HG03457 (cell line): ENCODE measurements around the gene ZBED5.
A peak's percentile ranks its signal among the peaks of the same experiment; 100 is the strongest.
"Not testable (repeated sequence)": the region's sequence is repeated elsewhere in the genome, so short reads cannot be mapped to it uniquely, and the experiment has no call there.

Source experiments
- ATAC-seq: cut with Tn5 transposase; IDR thresholded peaks from one replicate; pipeline ENCODE4 v1.9.1; 2021; ENCODE audit warnings: moderate number of reproducible peaks; ENCODE audit not compliant: unreplicated experiment

ZBED5 gene

GRCh38 chr11:10857709-10858438, at the start of gene ZBED5:
Gene ZBED5 (minus strand): TSS chr11:10858053. CDS start chr11:10854945, 3,108 bp downstream.
- ATAC-seq: peak; percentile 89

DNA sequence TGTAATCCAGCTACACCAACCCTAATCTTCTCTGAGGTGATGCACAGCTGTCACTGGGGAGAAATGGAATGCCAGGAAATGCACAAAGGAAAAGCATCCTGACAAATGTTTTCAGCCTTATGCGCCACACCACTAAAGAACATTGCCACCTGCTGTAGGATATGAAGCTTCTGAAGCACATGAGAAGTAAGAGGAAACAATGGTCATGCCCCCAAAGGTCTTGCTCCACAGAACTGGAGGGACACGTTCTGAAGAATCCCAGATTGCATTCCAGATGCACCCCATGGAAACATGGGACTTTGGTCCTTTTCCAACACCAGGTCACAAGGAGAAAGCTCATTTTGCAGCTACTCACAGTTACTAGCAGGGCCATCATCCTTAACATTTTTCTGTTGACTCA, 48.7 kb upstream of the ZBED5 start:
- ATAC-seq: no peak

DNA sequence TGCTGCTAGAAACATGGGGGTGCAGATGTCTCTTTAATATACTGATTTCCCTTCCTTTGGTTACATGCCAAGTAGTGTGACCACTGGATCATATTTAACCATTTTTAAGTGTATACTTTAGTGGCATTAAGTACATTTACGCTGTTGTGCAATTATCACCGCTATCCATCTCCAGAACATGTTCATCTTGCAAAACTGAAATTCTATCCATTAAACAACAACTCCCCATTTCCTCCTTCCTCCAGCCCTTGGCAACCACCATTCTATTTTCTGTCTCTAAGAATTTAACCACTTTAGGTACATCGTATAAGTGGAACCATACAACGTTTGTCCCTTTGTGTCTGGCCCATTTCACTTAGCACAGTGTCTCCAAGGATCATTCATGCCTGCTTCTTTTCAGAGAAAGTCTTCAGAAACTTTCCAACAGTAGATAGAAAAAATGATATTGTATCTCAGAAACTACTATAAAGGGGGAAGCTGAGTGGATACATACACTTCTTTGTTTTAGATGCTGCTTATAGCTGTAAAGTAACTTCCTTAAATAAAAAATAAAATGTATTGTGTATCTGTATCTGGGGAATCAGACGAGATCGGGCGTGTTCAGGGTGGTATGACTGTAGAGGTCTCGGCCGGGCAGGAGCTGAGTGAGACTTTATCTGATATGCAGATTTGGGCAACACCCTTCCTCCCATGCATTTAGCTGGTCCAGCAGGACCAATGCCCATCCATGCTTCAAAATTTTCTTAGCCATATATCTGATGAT, 44.6 kb upstream of the ZBED5 start:
- no peak for ATAC-seq

- no peak for ATAC-seq
These were observed 43.0 kb upstream of the ZBED5 start for GRCh38 chr11:10900681-10901415.

- no peak for ATAC-seq
These were observed 41.4 kb upstream of the ZBED5 start for GRCh38 chr11:10899121-10899830.

GRCh38 chr11:10898763-10899025, 40.8 kb upstream of the ZBED5 start:
- ATAC-seq: no peak

- no peak for ATAC-seq
These were observed 40.3 kb upstream of the ZBED5 start for GRCh38 chr11:10898003-10898762.

DNA sequence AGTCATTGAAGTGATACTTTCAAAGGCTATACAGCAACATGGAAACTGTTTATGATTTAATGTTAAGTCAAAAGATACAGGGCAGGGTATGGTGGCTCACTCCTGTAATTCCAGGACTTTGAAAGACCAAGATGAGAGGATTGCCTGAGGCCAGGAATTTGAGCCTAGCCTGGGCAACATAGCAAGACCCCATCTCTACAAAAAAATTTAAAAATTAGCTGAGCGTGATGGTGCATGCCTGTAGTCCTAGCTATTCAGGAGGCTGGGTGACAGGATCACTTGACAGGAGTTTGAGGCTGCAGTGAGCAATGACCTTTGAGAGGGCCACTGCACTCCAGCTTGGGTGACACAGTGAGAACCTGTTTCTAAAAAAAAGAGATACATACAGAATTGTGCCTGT, 39.3 kb upstream of the ZBED5 start:
- no peak for ATAC-seq

DNA sequence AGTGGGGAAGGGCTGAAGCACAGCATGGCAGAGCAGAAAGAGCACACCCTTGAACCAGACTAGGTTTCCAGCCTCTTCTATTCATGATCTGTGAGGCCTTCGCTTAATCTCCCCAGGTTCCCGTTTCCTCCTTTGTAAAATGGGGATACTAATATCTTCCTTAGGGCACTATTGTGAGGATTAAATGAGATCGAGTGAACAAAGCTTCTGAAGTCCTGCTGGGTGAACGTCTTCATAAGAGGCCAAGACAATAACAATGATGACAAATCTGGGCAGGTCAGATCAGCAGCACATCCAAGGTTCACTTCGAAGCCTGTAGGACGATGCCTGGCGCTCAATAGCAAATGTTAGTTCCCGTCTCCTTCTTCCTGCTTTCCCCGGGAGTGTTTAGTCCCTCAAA, 38.6 kb upstream of the ZBED5 start:
- no peak for ATAC-seq

GRCh38 chr11:10895285-10895684, 37.4 kb upstream of the ZBED5 start:
- ATAC-seq: no peak

- ATAC-seq: no peak
These were observed 36.8 kb upstream of the ZBED5 start for GRCh38 chr11:10894666-10895065.

- ATAC-seq: no peak
These were observed 35.9 kb upstream of the ZBED5 start for GRCh38 chr11:10893714-10894151.

DNA sequence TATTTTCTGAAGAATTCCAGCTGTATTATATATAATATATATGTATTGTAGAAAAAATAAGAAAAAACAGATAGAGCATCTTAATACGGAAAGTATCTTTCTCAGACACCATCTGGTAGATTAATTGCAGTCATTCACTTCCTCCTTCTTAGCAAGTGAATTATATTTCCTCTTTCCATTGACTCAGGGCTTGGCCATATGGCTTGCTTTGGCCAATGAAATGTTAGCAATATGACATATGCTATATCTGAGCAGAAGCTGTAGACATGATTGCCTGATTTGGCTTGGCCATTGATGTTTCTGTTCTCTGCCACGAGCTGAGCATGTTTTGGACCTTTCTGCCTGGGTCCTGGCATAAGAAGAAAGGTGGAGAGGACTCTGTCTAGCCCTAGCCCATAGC, 34.4 kb upstream of the ZBED5 start:
- no peak for ATAC-seq

DNA sequence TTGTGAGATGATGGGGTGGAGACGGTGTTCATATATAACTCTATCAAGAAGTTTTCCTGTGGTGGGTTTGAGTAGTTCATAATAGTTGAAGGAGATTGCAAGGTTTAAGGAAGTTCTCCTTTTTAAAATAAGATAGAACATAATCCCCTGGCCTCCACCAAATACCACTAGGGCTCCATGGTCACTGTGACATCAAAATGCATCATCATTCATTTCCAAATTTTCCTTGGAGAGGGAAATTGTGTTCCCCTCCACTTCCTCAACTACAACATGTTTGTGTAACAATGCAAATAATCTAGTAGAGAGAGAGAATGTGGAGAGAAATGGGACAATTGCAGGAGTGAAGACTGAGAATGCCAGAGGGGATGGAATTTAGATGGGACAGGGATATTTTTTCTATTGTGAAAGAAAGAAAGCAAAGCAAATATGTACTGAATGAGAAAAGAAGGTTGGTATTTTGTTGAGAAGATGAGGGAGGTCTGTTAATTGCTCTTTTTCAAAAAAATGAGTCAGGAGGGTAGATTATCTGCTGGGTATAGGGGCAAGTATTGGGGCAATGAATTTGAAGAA, 33.4 kb upstream of the ZBED5 start:
- ATAC-seq: no peak

DNA sequence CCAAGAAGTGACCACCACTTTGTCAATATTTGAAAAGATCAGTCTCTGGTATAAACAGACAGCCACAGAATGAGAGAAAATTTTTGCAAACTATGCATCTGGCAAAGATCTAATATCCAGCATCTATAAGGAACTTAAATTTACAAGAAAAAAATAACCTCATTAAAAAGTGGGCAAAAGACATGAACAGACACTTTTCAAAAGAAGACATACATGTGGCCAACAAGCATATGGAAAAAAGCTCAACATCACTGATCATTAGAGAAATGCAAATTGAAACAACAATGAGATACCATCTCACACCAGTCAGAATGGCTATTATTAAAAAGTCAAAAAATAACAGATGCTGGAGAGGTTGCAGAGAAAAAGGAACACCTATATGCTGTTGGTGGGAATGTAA, 32.2 kb upstream of the ZBED5 start:
- not testable (repeated sequence) for ATAC-seq

GRCh38 chr11:10887307-10887706, 29.5 kb upstream of the ZBED5 start:
- no peak for ATAC-seq

DNA sequence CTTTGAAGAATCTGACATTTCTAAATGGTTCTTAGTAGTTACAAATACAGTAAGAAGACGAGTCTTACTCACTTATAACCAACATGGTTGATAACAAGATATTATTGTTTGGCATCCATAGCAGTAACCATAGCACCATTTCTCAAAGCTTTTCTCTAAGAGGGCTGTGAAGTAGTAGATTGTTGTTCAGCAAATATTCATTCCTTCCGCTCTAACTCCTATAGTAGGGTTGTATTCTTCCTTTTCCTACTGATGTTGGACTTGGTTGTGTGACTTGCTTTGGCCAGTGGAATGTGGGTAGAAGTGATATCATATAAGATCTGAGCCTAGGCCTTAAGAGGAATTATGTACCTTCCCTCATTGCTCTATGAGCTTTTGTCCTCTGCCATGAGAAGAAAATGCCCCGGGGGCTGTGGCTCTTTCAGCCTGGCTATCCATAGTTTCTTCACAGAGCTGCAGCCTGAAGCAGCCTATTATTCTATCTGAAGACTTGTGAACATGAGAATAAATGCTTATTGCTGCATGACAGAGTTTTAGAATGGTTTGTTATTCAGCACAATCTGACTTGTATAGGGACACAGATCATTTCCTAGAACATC, 28.9 kb upstream of the ZBED5 start:
- ATAC-seq: no peak

DNA sequence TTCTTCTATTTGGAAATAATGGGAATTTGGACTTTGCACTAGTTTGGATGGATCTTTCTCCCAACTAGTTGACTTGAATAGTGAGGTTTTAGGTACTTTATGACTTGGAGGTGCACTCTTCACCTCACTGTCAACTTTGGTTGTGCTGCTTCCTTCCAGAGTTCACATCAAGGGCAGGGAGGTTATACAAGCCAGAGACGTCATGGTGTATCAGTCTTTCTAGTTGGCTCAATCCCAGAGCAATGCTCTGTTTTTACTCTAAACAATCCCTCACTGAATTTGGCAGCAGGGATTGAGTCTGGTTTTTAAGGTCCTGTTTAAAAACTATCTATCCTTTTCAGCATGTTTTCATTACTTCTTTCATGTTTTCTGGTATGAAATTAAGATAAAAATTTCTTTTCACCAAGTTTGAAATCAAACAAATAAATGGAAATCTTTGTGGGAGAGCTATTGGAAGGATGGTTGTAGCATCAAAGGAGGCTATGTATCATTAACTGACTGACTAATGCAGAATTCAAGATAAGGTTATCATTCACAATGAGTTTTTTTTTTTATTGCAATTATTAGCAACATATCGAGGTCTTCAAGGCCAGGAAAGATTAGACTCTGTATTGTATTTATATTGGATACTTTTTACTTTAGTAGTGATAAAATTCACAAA, 28.0 kb upstream of the ZBED5 start:
- ATAC-seq: no peak

DNA sequence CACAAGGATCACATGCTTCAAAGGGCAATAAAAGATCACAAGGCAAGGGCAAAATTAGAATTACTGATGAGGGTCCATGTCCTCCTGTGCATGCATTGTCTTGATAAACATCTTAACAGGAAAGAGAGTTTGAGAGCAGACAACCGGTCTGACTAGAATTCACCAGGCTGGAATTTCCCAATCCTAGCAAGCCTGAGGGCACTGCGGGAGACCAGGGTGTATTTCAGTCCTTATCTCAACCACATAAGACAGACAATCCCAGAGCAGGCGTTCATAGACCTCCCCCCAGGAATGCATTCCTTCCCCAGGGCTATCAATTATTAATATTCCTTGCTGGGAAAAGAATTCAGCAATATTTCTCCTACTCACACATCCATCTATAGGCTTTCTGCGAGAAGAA, 26.4 kb upstream of the ZBED5 start:
- not testable (repeated sequence) for ATAC-seq
